T-helper 22 cell (primary cell): Measurements from ENCODE around the gene B3GALT5.
"Not testable (repeated sequence)": the region's sequence is repeated elsewhere in the genome, so short reads cannot be mapped to it uniquely, and the experiment has no call there.

Experiments used
- DNase-seq: peaks from one replicate; pipeline ENCODE4 v3.0.0-alpha.2; 2020; ENCODE audit warnings: low read depth

Gene B3GALT5

DNA sequence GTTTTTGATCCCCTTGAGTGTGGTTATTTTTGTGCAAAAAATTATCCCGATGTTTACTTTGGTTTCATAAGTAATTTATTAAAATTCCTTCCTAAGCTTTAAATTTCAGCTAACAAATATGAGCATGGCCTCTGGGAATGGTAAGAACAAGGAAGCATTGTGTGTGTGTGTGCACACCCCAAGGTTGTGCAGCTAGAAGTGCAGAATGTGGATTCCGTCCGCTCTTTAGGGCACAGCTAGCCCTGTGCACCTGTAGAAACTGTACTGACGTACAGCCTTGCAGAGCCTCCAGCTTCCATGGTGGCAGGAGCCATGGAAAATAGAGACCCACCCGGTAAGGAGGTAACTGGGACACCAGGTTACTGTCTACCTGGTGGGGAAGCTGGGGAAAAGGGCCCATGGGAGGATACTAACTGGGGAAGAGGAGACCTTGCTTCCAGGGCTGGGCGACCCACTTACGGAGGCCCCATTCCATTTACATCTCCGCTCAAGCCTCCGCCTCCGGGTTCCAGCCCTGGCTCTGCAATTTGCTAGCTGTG lies 54.7 kb downstream of the B3GALT5 start:
- no peak for DNase-seq

DNA sequence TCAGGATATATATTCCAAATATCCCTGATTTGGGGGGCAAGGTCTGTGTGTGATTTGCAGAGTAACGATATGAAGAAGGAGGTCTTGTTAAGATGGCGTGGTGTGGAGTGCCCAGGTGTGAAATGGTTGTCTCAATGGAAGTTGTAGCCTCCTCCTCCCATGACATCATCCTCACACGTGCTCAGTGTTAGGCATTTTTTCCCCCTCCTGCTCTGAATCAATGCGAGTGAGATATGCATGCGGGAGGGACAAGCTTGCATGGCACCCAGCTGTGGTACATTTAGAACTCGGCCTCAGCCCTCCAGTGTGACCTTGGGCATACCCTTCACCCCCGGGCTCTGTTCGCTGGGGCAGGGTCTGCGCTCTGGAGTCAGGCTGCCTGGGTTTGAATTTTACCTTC lies 55.6 kb downstream of the B3GALT5 start:
- DNase-seq = no peak

DNA sequence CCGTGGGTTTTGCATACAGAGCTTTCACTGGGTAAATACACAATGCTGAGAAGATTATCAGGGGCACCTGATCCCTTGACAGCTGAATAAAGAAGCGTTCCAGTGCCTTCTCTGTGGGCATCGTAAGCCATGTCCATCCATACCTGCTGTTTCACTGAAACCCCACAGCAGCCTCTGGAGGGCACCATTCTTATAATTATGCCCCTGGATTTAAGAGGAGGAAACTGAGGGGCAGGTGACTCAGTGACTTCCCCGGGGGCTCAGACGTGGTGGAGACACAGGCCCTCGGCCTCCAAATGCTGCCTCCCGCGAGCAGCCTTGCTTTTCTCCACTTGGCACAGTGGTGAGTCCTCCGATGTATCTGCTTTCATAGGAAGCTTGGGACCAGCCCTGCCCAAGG lies 56.7 kb downstream of the B3GALT5 start:
- DNase-seq = no peak

DNA sequence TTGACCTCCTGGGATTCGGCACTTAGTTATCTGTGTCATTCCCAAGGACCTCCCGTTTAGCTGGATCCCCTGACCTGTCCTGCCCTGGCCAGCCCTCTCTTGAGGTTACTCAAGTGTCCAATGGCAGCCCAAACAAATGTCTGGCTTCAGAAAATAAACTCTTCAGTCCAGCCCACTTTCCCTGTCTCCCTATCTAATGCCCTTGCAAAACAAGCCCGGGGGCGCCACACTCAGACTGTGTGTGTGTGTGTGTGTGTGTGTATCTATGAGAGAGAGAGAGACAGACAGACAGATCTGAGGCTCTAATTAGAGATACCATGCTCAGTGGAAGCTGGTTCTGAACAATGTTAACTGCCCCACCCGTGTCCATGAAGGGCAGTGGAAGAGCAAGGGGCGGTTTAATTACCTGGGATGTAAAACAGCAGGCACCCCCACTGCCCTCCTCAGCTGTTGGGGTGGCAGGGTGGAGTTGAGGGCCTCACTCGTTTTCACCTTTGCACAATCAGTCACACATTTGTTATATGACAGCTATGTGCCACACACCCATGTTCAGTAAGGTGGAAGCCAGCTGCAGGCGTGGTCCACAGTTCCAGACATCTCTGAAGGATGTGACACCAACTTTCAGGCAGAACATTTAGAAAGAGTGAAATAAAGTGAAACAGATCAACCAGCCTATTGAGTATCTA lies 57.4 kb downstream of the B3GALT5 start:
- no peak for DNase-seq

DNA sequence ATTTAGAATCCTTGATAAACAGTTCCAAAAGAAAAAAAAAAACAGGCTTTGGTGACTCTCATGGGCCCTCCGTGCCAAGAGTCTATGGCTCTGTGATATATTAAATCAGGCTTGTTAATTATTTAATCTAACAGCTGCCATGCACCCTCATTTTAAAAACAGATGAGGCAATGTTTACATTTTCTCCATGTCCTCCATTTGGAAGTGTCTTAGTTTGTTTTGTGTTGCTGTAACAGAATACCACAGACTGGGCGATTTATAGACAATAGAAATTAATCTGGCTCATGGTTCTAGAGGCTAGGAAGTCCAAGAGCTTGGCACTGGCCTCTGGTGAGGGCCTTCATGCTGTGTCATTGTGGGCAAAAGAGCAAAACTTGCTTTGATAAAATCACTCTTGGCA lies 58.0 kb downstream of the B3GALT5 start:
- no peak for DNase-seq

DNA sequence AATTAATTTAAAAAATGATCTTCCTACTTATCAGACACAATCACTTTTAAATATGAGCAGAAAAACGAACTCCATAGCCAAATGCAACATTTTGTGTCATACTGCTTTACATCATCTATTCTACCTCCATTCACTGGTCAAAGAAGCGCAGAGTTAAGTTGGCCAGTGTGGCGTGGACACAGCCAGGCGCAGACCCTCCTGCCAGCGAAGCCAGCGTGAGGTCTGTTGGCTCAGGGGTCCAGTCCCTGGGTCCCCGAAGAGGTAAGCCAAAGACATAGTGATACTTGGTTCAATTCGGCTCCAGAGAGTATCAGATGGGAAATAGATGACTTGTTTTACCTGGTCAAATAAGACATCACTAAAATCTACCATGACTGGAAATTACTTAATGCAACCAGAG lies 59.2 kb downstream of the B3GALT5 start:
- DNase-seq = no peak

DNA sequence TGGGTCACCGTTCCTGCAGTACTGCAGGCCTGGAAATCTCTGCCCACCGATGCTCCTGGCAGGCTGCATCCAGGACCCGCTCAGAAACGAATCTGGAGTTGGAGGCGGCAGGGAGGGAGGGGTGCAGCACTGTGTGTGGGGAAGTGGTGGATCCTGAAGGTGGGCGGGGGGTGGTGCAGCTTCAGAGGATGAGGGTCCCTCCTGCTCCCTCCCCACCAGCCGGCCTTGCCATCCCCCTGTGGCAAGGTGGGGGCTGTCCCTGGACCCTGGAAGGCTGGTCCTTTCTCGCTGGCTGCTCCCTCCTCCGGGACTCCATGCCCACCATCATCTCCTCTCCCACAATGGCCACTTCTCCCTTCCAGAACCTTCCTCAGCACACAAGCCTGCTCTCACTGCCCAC lies 60.4 kb downstream of the B3GALT5 start:
- no peak for DNase-seq

DNA sequence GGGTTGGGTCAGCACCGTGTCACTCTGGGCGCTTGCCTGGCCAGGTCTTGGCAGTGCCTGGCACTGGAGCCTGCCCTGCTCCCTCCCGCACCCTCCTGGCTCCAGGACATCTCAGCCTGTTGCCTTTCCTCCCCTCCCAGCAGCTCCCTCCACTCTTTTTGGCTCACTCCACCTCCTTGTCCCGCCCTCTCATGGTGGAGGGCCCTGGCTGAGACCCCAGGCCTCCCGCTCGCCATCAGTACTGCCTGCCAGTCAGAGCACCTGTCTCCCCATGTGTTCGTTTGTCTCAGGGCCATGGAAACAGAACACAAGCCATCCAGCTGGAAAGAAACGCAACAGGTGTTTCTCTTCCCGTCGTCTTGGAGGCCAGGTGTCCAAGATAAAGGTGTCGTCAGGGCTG lies 61.0 kb downstream of the B3GALT5 start:
- no peak for DNase-seq

DNA sequence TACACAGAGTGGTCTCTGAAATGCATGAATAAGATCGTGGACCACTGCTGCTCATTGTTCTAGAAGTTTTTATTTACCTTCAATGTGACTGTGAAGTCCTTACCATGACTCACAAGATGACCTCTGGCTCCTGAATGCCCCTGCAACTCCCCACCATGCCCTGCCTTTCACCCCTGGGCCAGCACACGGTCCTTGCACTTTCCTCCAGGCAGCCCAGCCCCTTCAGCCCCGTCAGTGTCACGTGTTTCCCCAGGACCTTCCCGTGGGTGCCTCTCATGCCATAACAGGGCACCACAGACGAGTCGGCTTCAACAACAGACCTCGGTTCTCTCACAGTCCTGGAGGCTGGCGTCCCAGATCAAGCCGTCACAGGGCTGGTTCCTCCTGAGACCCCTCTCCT lies 62.1 kb downstream of the B3GALT5 start:
- no peak for DNase-seq

DNA sequence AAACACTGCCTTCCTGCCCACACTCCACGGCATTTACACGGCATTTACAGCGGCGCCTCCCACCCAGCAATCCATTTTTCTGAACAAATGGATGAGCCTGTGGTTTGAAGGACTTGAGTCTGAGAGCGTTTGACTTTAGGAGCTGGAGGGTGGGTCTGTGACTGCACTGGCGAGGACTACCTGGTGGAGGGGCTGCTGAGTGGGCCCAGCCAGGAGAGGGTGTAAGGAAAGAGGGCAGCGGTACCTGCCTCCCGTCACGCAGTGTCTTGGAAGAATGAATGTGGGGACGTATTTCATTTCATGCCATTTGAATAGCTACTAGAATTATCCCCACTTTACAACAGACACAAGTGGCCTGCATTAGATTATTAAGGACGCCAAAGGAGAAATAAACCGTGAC lies 62.9 kb downstream of the B3GALT5 start:
- DNase-seq = no peak

DNA sequence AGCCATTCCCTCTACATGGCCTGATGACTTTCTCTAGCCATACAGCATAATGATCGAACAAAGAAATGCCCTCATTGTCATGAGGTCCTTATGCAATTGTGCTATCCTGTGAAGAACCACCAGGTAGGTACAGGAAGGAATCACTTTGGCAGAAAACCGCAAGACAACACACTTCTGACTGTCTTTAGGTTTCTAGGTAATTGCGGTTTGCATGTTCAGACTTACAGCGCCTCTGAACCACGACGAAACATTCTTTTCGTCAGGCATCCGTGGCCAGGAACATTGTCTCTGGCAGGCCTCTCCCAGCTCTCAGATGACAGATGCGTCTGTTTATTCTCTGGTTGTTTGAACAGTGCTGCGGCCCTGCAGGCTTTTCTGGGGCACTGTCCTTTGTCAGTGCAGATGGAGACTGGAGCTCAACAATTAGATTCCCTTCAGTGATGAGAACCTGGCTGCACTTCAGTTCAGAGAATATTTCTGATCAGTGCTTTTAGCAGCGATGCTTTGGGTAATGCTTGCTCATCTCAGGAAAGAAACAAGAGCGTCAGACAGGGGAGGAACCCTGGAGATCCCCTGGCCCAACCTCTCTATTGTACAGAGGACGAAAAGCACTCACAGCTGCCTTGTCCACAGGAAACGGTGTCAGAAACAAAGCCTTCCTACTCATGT lies 63.4 kb downstream of the B3GALT5 start:
- DNase-seq = no peak

DNA sequence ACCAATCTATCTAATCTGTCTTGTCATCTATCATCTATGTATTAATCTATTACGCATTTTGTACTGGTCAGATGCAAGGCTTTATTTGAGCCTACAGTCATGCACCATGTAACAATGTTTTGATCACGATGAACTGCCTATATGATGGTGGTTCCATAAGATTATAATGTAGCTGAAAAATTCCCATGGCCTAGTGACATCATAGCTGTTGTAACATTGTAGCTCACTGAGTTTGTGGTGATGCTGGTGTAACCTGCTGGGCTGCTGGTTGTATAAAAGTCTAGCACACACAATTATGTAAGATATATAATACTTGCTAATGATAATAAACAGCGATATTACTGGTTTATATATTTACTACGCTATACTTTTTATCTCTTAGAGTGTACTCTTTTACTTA lies 67.5 kb downstream of the B3GALT5 start:
- no peak for DNase-seq

DNA sequence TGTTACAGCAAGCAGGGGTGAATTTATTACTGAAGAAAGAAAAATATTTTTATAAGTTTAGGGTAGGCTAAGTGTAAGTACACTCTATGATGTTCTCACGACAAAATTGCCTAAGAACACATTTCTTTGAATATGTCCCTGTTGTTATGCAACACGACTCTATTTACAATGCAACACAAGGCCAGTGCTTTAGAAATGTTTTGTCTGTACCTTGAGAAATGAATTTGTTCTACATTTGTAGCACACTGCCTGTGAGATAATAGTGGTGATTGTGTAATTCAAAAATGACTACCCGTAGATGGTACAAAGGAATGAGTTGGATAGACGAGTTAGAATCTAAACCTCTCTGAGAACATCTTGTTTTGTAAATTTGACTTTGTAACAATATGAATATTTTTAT lies 68.5 kb downstream of the B3GALT5 start:
- no peak for DNase-seq

DNA sequence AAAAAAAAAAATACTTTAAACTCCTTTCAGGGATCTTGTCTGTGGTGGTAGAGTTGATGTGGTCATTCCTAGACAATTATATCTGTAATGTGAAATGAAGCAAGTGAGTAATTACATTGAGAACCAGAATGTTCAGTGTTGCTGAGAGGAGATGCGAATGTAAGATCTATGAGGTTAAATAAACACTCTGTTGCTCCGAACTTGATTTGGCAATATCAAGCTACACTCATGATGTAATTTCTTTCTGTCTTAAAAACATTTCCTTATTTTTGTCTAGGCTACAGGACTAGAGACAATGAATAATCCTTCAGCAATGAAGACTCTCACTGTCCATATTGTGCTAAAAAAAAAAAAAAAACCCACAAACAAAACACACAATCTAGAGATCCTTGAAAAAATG lies 69.1 kb downstream of the B3GALT5 start:
- no peak for DNase-seq

DNA sequence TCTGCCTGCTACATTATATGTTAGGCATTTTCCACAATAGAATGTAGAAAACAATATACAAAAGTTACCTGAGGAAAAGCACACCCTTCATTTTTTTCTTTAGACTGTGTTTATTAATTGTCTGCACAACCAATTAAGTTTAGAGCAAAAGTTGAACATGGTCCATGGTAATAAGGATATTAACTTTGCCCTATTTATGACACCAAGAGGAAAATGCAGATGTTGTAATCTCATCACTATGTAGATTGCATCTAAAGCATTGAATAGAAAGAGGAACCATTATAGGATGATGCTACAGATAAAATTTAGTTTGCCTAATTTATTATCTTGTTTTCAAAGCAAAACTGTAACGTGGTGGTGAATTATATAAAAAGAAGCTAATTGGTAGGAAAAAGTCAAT lies 72.5 kb downstream of the B3GALT5 start:
- DNase-seq = no peak

DNA sequence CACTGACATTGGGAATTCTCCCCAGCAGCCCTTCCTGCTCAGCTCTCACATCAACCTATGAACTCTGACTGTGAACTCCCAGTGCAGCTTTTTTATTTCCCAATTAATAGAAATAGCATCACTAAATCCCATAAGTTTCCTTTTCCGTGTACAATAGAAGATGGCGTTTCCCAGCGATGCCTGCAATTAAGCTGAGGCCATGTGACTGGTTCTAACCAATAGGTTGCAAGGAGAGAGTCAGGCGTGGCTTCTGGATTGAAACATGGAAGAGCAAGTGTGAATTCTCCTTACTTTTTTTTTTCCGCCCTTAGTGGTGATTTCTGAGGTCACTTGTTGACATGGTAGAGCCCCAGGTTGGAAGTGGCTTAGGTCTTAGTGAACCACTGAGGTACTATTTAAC lies 73.3 kb downstream of the B3GALT5 start:
- DNase-seq = no peak

DNA sequence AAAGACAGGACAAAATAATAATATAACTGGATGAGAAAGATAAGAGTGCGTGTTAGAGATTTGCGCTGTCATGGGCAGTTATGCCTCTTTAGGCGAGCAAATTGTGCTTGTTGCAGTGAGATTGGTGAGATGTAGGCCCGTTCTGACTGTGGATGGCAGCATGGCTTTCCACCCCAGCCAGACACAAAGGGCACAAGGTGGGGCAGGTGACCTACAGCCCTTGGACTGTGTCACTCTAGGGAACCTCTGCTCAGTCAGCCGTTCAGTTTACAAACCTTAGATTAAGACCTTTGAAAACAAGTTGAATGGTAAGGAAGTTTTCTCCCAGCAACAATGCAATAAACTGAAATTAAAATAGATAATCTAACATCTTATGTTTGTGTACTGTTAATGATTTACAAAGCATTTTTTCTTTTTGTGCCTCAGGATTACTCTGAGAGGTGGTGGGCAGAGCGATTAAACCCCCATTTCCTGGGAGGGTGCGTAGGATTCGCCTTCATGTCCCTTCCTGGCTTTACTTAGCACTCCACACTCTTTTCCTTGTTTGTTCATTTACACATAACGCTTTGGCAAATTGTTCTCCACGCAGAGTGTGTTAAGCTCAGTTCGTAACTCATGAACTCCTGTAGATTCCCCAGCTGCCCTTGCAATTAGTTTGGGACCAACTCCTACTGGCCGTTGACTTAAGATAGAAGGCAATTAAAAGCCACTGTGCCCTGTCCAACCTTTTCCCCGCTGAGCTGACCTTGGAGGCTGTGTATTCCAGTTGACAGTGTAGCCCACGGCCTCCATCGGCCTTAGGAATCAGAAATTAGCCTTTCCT lies 74.1 kb downstream of the B3GALT5 start:
- DNase-seq = no peak

DNA sequence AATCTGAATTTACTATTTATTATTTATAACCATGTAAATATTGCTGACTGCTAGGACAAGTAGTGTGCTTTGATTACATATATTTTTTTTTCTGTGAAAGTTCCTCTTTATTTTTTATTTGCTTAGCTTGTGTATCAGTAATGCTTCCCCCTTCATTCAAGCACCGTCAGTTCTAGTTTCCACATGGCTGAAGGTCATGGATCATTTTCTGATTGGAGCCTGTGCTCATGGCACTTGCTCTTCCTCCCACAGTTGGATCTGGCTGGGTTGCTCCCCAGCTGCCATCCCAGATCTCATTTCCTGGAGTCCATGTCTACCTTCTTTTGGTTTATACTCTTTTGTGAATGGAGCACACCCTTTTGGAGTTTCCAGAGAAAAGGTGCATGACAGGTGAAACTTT lies 75.3 kb downstream of the B3GALT5 start:
- no peak for DNase-seq

DNA sequence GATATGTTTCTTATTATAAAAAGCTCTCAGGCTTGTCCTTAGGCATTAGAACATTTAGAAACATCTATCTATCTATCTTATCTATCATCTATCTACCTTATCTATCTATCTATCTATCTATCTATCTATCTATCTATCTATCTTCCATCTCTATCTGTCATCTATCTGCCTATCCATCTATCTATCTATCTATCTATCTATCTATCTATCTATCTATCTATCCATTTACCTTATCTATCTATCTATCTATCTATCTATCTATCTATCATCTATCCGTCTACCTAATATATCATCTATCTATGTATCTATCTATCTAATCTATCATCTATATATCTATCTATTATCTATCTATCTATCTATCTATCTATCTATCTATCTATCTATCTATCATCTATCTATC lies 77.1 kb downstream of the B3GALT5 start:
- DNase-seq = not testable (repeated sequence)

DNA sequence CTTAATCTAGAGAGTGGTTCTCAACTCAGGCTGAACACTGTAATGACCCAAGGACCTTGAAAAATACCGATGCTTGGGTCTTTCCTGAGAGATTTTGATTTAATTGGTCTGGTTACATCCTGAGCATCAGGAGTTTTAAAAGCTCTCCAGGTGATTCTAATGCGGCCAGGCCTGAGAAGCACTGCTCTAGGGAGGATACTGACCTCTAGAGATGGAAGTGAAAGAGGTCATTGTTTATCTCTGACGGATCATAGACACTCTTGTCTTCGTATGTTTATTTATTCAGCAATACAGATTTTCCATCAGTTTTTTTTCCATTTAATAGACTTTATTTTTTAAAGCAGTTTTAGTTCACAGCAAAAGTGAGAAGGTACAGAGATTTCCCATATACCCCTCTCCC lies 77.7 kb downstream of the B3GALT5 start:
- DNase-seq = no peak

DNA sequence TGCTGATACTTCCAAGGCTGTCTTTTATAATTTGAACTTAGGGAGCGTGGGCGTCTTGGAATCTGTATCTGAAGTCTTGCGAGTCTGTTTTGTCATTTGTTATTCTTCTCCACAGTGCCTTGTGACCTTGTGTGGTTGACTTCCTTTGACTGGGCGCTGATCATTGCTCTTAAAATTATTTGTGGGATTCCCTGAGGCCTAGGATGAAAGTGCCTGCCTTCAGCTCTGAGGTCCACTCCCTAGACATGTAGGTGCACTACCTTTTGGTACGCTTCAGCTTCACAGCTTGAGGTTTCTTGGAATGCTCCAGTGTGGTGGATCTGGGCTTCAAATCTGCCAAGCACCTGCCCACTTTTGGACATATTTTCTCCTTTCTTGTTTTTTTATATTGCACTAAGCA lies 82.0 kb downstream of the B3GALT5 start:
- DNase-seq = no peak

DNA sequence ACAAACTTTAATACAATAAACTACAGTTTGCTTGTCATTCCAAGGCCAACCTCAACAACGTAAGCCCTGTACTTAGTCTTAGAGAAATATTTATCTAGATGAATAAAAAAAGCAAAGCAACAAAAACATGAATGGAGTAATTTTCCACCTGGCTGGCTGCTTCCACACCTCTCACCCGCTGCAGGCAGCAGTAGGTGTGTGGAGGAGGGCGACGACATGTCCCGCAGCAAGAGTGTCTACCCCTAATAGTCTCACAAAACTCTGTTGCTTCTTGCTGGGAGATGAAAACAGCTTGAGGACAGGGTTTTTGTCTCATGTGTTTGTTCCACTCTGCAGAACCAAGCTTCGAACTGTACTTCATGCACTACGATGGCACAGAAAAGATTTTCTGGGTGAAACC lies 83.5 kb downstream of the B3GALT5 start:
- no peak for DNase-seq

DNA sequence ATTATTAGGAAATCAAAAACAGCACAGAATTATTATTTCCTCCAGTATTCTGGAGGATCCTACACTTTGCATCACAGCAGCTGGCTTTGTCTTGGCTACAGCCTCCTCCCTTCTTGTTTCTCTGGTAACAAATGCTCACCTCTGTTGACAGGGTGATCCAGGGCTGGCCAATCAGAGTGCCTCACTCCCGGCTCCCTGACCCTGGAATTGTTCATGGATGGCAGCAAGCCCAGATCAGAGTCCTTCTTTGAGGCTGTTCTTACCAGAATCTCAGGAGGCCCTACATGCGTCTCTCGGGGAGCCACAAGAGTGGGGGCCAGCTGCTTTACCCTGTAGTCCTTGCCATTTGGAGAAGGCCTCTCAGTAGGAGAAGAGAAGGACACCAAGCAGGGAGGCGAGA lies 83.9 kb downstream of the B3GALT5 start:
- DNase-seq = no peak
